NCI-H2107 treated with DMSO at 0.1 percent for 48 hours (cell line): Measurements from ENCODE around the gene KDELR1.
A peak's percentile ranks its signal among the peaks of the same experiment; 100 is the strongest.

Source experiments
- DNase-seq: peaks from one replicate; lab custom pipeline; 2025; ENCODE audit not compliant: unreplicated experiment; lab: John Stamatoyannopoulos, UW

Gene KDELR1

GRCh38 chr19:48342841-48343540 is 48.4 kb downstream of the KDELR1 start:
- no peak for DNase-seq

GRCh38 chr19:48342414-48342738 is 49.0 kb downstream of the KDELR1 start:
- DNase-seq = no peak

- no peak for DNase-seq
Observed at GRCh38 chr19:48341515-48342413, 49.6 kb downstream of the KDELR1 start.

GRCh38 chr19:48340995-48341394 is 50.4 kb downstream of the KDELR1 start:
- DNase-seq = peak; percentile 66

GRCh38 chr19:48338802-48339503 is 52.4 kb downstream of the KDELR1 start:
- no peak for DNase-seq

GRCh38 chr19:48338253-48338755 is 53.0 kb downstream of the KDELR1 start:
- DNase-seq = no peak

GRCh38 chr19:48333467-48334384 is 57.6 kb downstream of the KDELR1 start:
- DNase-seq = peak; percentile 65

GRCh38 chr19:48332662-48333466 is 58.5 kb downstream of the KDELR1 start:
- peak; percentile 99 for DNase-seq
